K562 (cell line): Measurements from ENCODE around the gene NPC1. TPM values are rescaled to one million over a fixed set of nuclear protein-coding genes. Genes with fewer than 3 reads are reported as not detected.

ENCODE experiments used
- ARID3A ChIP-seq: IDR thresholded peaks from 2 replicates; pipeline ENCODE4 v1.6.1; 2012; ENCODE audit warnings: low read depth, low read length, improper control_type of control experiment, borderline replicate concordance
- CCNT2 ChIP-seq: IDR thresholded peaks from 2 replicates; pipeline ENCODE4 v1.6.1; 2011; ENCODE audit warnings: borderline replicate concordance, low read depth, mild to moderate bottlenecking, moderate library complexity, mixed read lengths, low read length; ENCODE audit not compliant: insufficient read length; ENCODE audit errors: extremely low read depth
- CEBPB ChIP-seq: fragments of 450-650 bp; IDR thresholded peaks from 2 replicates; pipeline ENCODE4 v1.6.1; 2016; ENCODE audit warnings: missing genetic modification characterization, missing compliant biosample characterization
- CHCHD3 ChIP-seq: fragments of 250-450 bp; sonication (Bioruptor Pico); IDR thresholded peaks from 2 replicates; pipeline ENCODE4 v2.1.2; 2022; ENCODE audit warnings: mild to moderate bottlenecking
- CREM ChIP-seq: IDR thresholded peaks from 2 replicates; pipeline ENCODE4 v1.6.1; 2014; ENCODE audit warnings: antibody characterized with exemption, low read depth
- DIDO1 ChIP-seq: fragments of 450-650 bp; IDR thresholded peaks from 2 replicates; pipeline ENCODE4 v1.6.1; 2016; ENCODE audit warnings: low read depth, missing biosample characterization, missing genetic modification characterization
- GTF2E2 ChIP-seq: fragments of 200-800 bp; sonication (Bioruptor generic); IDR thresholded peaks from 2 replicates; pipeline ENCODE4 v1.6.1; 2016; ENCODE audit warnings: missing genetic modification characterization, missing compliant biosample characterization
- GTF2F1 ChIP-seq: IDR thresholded peaks from 2 replicates; pipeline ENCODE4 v1.6.1; 2011; ENCODE audit warnings: low read depth, low read length, improper control_type of control experiment
- HINFP ChIP-seq: fragments of 450-650 bp; conservative IDR thresholded peaks from 2 replicates; pipeline ENCODE4 v1.6.1; 2016; ENCODE audit warnings: missing genetic modification characterization, low read depth, mild to moderate bottlenecking, control low read depth, missing compliant biosample characterization
- IFI16 ChIP-seq: fragments of 250-450 bp; sonication (Bioruptor Pico); IDR thresholded peaks from 2 replicates; pipeline ENCODE4 v2.1.2; 2022; ENCODE audit warnings: mild to moderate bottlenecking, inconsistent platforms
- KAT7 ChIP-seq: sonication (generic); formaldehyde crosslinking; IDR thresholded peaks from 2 replicates; pipeline ENCODE4 v1.8.0; 2022; ENCODE audit warnings: missing genetic modification reagents, mild to moderate bottlenecking, borderline replicate concordance
- KAT8 ChIP-seq: fragments of 450-650 bp; IDR thresholded peaks from 2 replicates; pipeline ENCODE4 v1.6.1; 2016; ENCODE audit warnings: low read depth, mild to moderate bottlenecking
- L3MBTL2 ChIP-seq: fragments of 450-650 bp; IDR thresholded peaks from 2 replicates; pipeline ENCODE4 v1.6.1; 2016; ENCODE audit warnings: mild to moderate bottlenecking, moderate library complexity
- LEF1 ChIP-seq: fragments of 450-650 bp; IDR thresholded peaks from 2 replicates; pipeline ENCODE4 v1.6.1; 2016; ENCODE audit warnings: mild to moderate bottlenecking
- NFRKB ChIP-seq: fragments of 450-650 bp; IDR thresholded peaks from 2 replicates; pipeline ENCODE4 v1.6.1; 2016; ENCODE audit warnings: low read depth
- NR2C1 ChIP-seq, 2 experiments: fragments of 450-650 bp; IDR thresholded peaks; 2 replicates each; pipeline ENCODE4 v1.6.1; 2017; ENCODE audit warnings: mild to moderate bottlenecking in 2 of 2, antibody characterized with exemption in 1 of 2, inconsistent platforms in 1 of 2, missing compliant biosample characterization in 1 of 2, missing genetic modification characterization in 1 of 2
- PHB2 ChIP-seq: fragments of 450-650 bp; IDR thresholded peaks from 2 replicates; pipeline ENCODE4 v1.6.1; 2017; ENCODE audit warnings: low read depth
- PHF8 ChIP-seq: fragments of 200-600 bp; sonication (generic); IDR thresholded peaks from 2 replicates; pipeline ENCODE4 v1.6.1; 2012; ENCODE audit warnings: mixed run types, mild to moderate bottlenecking, inconsistent platforms, low read length, moderate library complexity, borderline replicate concordance
- RBBP5 ChIP-seq: fragments of 200-600 bp; sonication (generic); IDR thresholded peaks from 2 replicates; pipeline ENCODE4 v1.6.1; 2012; ENCODE audit warnings: borderline replicate concordance, mild to moderate bottlenecking, low read length, control low read depth, inconsistent platforms; ENCODE audit not compliant: insufficient read depth, poor library complexity, severe bottlenecking
- U2AF1 ChIP-seq: fragments of 200-400 bp; formaldehyde crosslinking; optimal IDR thresholded peaks from 2 replicates; pipeline ENCODE3; 2017; ENCODE audit warnings: mild to moderate bottlenecking, low read depth, low read length, moderate library complexity
- ZBTB33 ChIP-seq: sonication (generic); formaldehyde crosslinking; IDR thresholded peaks from 2 replicates; pipeline ENCODE4 v1.8.1; 2023; ENCODE audit warnings: mild to moderate bottlenecking, missing genetic modification reagents
- ZBTB7A ChIP-seq: IDR thresholded peaks from 2 replicates; pipeline ENCODE4 v1.6.1; 2011; ENCODE audit warnings: low read depth, mild to moderate bottlenecking, low read length, moderate library complexity, borderline replicate concordance; ENCODE audit not compliant: control insufficient read depth
- ZEB2 ChIP-seq: fragments of 450-650 bp; IDR thresholded peaks from 2 replicates; pipeline ENCODE4 v1.6.1; 2016
- ZNF311 ChIP-seq: fragments of 250-450 bp; sonication (Bioruptor Pico); IDR thresholded peaks from 2 replicates; pipeline ENCODE4 v1.4.0; 2020; ENCODE audit warnings: mild to moderate bottlenecking, moderate library complexity
- ZNF436 ChIP-seq: fragments of 250-450, 450-650 bp; sonication (Bioruptor Pico); formaldehyde crosslinking; IDR thresholded peaks from 2 replicates; pipeline ENCODE4 v1.7.0; 2020; ENCODE audit warnings: mild to moderate bottlenecking
- polyA plus RNA-seq, 8 experiments: library from polyadenylated mRNA; depleted of rRNA in 4 of 8; stranded (reverse) in 5 of 8; unstranded in 3 of 8; fragments of >200 nt; fragmentation: Nextera tagmentation in 2 of 8; fragmentation: Illumina TruSeq in 1 of 8; extraction: Ambion mirVana in 2 of 8; extraction: Trizol in 1 of 8; gene quantifications; 2 replicates each; pipeline versions ENCODE4 v1.2.1 to v1.2.3, GENCODE V29; 2011 to 2014; ENCODE audit warnings: inconsistent platforms in 1 of 8, missing spikeins in 1 of 8
- total RNA-seq, 7 experiments: library from RNA; depleted of rRNA in 6 of 7; stranded (reverse); fragments of >200 nt in 6 of 7; fragmentation: Illumina TruSeq in 2 of 7; extraction: Trizol in 2 of 7; gene quantifications; 2 replicates each; pipeline versions ENCODE4 v1.2.1 to v1.2.3, GENCODE V29; 2011 to 2021; ENCODE audit warnings: low replicate concordance in 1 of 7

NPC1 gene
- total and polyA plus RNA-seq, 9 of the 15 experiments (the other 6 are each of a cell fraction or from before 2014, with no cell fraction given): 17.1 to 45.9 (median 27.6) TPM

GRCh38 chr18:23635283-23636070 lies 49.2 kb upstream of the NPC1 start (continued):
- no peak for TF ChIP-seq CREM
- no peak for TF ChIP-seq PHF8
- no peak for TF ChIP-seq GTF2E2 (tag)
- TF ChIP-seq ARID3A: no peak
- TF ChIP-seq HINFP: no peak
- TF ChIP-seq ZBTB7A: no peak
- TF ChIP-seq IFI16: no peak
- no peak for TF ChIP-seq PHB2
- no peak for TF ChIP-seq ZNF436 (CRISPR knock-in tag)
- TF ChIP-seq CEBPB (tag): peak; percentile 84
- TF ChIP-seq LEF1: no peak
- TF ChIP-seq GTF2F1: no peak
- TF ChIP-seq KAT8: no peak
- TF ChIP-seq ZBTB33 (CRISPR knock-in tag): no peak
- no peak for TF ChIP-seq NR2C1 (IDR thresholded peaks at IDR 0.05)
- TF ChIP-seq NR2C1 (tag; IDR thresholded peaks at IDR 0.05): no peak
- TF ChIP-seq ZEB2: no peak
- no peak for TF ChIP-seq L3MBTL2
- TF ChIP-seq NFRKB: no peak
- no peak for TF ChIP-seq RBBP5
- no peak for TF ChIP-seq U2AF1
- TF ChIP-seq DIDO1 (tag): no peak
- TF ChIP-seq CCNT2: no peak
- TF ChIP-seq KAT7: no peak
- TF ChIP-seq ZNF311 (CRISPR knock-in tag): no peak
- TF ChIP-seq CHCHD3 (CRISPR knock-in tag): no peak
